ENCODE measurements around the gene CCT8L2.
"Not testable (repeated sequence)": the region's sequence is repeated elsewhere in the genome, so short reads cannot be mapped to it uniquely, and the experiment has no call there.

The CCT8L2 gene

DNA sequence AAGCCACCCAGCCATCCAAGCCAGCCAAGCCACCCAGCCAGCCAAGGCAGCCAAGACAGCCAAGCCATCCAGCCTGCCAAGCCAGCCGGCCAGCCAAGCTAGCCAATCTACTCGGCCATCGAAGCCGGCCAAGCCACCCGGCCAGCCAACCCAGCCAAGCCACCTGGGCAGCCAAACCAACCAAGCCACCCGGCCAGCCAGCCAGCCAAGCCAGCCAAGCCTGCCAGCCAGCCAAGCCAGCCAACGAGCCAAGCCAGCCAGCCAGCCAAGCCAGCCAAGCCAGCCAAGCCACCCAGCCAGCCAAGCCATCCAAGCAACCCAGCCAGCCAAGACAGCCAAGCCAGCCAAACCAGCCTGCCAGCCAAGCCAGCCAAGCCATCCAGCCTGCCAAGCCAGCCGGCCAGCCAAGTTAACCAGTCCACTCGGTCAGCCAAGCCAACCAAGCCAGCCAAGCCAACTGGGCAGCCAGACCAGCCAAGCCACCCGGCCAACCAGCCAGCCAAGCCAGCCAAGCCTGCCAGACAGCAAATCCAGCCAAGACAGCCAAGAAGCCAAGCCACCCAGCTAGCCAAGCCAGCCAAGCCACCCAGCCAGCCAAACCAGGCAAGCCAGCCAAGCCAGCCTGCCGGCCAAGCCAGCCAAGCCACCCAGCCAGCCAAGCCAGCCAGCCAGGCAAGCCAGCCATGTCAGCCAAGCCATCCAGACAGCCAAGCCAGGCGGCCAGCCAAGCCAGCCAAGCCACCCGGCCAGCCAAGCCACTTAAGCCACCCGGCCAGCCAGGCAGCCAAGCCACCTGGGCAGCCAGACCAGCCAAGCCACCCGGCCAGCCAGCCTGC is 26.8 kb downstream of the CCT8L2 start:
- not testable (repeated sequence) for H3K4me3 ChIP-seq (ENCODE audit: insufficient read depth, low read length, poor library complexity, severe bottlenecking); H4K20me1 ChIP-seq (ENCODE audit: low read depth, low read length); H3K27ac ChIP-seq (ENCODE audit: low read depth, low read length); H2AFZ ChIP-seq (ENCODE audit: low read depth, low read length, severe bottlenecking); H3F3A ChIP-seq (ENCODE audit: insufficient read depth); H3K9ac ChIP-seq (ENCODE audit: low read length); H3K79me2 ChIP-seq (ENCODE audit: insufficient read depth, low read length); H3K4me2 ChIP-seq (ENCODE audit: low read depth, low read length, poor library complexity, severe bottlenecking); H3K9me2 ChIP-seq (replicated peaks; ENCODE audit: insufficient read depth, low read length); H3K36me3 ChIP-seq (ENCODE audit: low read length); H3K27me3 ChIP-seq (ENCODE audit: low read length); H3K9me3 ChIP-seq (ENCODE audit: insufficient read depth, low read length)

DNA sequence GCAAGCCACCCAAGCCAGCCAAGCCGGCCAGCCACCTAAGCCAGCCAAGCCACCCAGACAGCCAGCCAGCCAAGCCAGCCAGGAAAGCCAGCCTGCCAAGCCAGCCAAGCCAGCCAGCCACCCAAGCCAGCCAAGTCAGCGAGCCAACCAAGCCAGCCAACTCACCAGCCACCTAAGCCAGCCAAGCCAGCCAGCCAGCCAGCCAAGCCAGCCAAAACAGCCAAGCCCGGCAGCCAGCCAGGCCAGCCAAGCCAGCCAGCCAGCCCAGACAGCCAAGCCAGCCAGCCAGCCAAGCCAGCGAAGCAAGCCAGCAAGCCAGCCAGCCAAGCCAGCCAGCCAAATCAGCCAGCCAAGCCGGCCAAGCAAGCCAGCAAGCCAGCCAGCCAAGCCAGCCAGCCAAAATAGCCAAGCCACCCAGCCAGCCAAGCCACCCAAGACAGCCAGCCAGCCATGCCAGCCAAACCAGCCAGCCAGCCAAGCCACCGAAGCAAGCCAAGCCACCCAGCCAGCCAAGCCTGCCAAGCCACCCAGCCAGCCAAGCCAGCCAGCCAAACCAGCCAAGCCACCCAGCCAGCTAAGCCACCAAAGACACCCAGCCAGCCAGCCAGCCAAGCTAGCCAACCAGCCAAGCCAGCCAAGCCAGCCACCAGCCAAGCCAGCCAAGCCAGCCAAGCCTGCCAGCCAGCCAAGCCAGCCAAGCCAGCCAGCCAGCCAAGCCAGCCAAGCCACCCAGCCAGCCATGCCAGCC is 27.6 kb downstream of the CCT8L2 start:
- H3K79me2 ChIP-seq (ENCODE audit: insufficient read depth, low read length); H3K9me3 ChIP-seq (ENCODE audit: insufficient read depth, low read length); H3K36me3 ChIP-seq (ENCODE audit: low read length); H3K4me2 ChIP-seq (ENCODE audit: low read depth, low read length, poor library complexity, severe bottlenecking); H2AFZ ChIP-seq (ENCODE audit: low read depth, low read length, severe bottlenecking); H3K4me3 ChIP-seq (ENCODE audit: insufficient read depth, low read length, poor library complexity, severe bottlenecking); H3K27ac ChIP-seq (ENCODE audit: low read depth, low read length); H3K9me2 ChIP-seq (replicated peaks; ENCODE audit: insufficient read depth, low read length); H3F3A ChIP-seq (ENCODE audit: insufficient read depth); H4K20me1 ChIP-seq (ENCODE audit: low read depth, low read length); H3K9ac ChIP-seq (ENCODE audit: low read length); H3K27me3 ChIP-seq (ENCODE audit: low read length): not testable (repeated sequence)

DNA sequence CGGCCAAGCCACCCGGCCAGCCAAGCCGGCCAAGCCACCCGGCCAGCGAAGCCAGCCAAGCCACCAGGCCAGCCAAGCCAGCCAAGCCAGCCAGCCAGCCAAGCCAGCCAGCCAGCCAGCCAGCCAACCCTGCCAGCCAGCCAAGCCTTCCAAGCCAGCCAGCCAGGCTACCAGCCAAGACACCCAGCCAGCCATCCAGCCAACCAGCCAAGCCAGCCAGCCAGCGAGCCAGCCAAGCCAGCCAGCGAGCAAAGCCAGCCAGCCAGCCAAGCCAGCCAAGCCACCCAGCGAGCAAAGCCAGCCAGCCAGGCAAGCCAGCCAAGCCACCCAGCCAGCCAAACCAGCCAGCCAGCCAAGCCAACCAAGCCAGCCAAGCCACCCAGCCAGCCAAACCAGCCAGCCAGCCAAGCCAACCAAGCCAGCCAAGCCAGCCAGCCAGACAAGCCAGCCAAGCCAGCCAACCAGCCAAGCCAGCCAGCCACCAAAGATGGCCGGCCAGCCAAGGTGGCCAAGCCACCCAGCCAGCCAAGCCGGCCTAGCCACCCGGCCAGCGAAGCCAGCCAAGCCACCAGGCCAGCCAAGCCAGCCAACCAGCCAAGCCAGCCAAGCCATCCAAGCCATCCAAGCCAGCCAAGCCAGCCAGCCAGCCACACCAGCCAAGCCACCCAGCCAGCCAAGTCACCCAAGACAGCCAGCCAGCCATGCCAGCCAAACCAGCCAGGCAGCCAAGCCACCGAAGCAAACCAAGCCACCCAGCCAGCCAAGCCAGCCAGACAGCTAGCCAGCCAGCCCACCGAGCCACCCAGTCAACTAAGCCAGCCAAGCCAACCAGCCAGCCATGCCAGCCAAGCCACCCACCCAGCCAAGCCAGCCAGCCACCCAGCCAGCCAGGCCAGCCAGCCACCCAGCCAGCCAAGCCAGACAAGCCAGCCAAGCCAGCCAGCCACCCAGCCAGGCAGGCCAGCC is 28.8 kb downstream of the CCT8L2 start:
- Histone ChIP-seq H2AFZ (ENCODE audit: low read depth, low read length, severe bottlenecking) (no peak overlapping the region), H3F3A (ENCODE audit: insufficient read depth) (no peaks in the 10 kb centered on the region), H3K79me2 (ENCODE audit: insufficient read depth, low read length) (no peaks in the 10 kb centered on the region), H3K4me3 (ENCODE audit: insufficient read depth, low read length, poor library complexity, severe bottlenecking) (no peak overlapping the region), H3K9me3 (ENCODE audit: insufficient read depth, low read length) (no peaks in the 10 kb centered on the region), H4K20me1 (ENCODE audit: low read depth, low read length) (no peaks in the 10 kb centered on the region), H3K27ac (ENCODE audit: low read depth, low read length) (no peak overlapping the region), H3K9ac (ENCODE audit: low read length) (no peak overlapping the region), H3K9me2 (replicated peaks; ENCODE audit: insufficient read depth, low read length) (no peaks in the 10 kb centered on the region), H3K4me2 (ENCODE audit: low read depth, low read length, poor library complexity, severe bottlenecking) (no peak overlapping the region), H3K36me3 (ENCODE audit: low read length) (no peaks in the 10 kb centered on the region), H3K27me3 (ENCODE audit: low read length) (no peaks in the 10 kb centered on the region)
- TF ChIP-seq, protein P1, sequence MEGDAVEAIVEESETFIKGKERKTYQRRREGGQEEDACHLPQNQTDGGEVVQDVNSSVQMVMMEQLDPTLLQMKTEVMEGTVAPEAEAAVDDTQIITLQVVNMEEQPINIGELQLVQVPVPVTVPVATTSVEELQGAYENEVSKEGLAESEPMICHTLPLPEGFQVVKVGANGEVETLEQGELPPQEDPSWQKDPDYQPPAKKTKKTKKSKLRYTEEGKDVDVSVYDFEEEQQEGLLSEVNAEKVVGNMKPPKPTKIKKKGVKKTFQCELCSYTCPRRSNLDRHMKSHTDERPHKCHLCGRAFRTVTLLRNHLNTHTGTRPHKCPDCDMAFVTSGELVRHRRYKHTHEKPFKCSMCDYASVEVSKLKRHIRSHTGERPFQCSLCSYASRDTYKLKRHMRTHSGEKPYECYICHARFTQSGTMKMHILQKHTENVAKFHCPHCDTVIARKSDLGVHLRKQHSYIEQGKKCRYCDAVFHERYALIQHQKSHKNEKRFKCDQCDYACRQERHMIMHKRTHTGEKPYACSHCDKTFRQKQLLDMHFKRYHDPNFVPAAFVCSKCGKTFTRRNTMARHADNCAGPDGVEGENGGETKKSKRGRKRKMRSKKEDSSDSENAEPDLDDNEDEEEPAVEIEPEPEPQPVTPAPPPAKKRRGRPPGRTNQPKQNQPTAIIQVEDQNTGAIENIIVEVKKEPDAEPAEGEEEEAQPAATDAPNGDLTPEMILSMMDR (IDR thresholded peaks at IDR 0.05; ENCODE audit: insufficient read depth, low read length, poor library complexity, severe bottlenecking) = no peak
- no peak for TF ChIP-seq EZH2phosphoT487 (conservative IDR thresholded peaks at IDR 0.05; ENCODE audit: low read length)

DNA sequence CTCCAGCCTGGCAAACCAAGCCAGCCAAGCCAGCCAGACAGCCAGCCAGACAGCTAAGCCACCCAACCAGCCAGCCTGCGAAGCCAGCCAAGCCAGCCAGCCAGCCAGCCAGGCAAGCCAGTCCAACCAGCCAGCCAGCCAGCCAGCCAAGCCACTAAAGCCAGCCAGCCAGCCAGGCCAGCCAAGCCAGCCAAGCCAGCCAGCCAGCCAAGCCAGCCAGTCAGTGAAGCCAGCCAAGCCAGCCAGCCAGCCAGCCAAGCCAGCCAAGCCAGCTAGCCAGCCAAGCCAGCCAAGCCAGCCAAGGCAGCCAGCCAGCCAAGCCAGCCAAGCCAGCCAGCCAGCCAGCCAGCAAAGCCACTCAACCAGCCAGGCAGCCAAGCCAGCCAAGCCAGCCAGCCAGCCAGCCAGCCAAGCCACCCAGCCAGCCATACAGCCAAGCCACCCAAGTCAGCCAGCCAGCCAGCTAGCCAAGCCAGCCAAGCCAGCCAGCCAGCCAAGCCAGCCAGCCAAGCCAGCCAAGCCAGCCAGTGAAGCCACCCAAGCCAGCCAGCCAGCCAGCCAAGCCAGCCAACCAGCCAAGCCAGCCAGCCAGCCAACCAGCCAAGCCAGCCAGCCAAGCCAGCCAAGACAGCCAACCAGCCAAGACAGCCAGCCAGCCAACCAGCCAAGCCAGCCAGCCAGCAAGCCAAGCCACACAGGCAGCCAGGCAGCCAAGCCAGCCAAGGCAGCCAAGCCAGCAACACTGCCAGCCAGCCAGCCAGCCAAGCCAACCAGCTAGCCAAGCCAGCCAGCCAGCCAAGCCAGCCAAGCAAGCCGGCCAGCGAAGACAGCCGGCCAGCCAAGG is 29.7 kb downstream of the CCT8L2 start:
- no peaks in the 10 kb centered on the region for H3K9me3 ChIP-seq (ENCODE audit: insufficient read depth, low read length)
- no peak for TF ChIP-seq EZH2phosphoT487 (conservative IDR thresholded peaks at IDR 0.05; ENCODE audit: low read length)
- TF ChIP-seq, protein P1 (IDR thresholded peaks at IDR 0.05; ENCODE audit: insufficient read depth, low read length, poor library complexity, severe bottlenecking) = no peak
- H3F3A ChIP-seq (ENCODE audit: insufficient read depth) = no peaks in the 10 kb centered on the region
- H2AFZ ChIP-seq (ENCODE audit: low read depth, low read length, severe bottlenecking) = no peak overlapping the region
- no peaks in the 10 kb centered on the region for H3K9me2 ChIP-seq (replicated peaks; ENCODE audit: insufficient read depth, low read length)
- H4K20me1 ChIP-seq (ENCODE audit: low read depth, low read length) = no peaks in the 10 kb centered on the region
- H3K4me3 ChIP-seq (ENCODE audit: insufficient read depth, low read length, poor library complexity, severe bottlenecking) = no peak overlapping the region
- no peaks in the 10 kb centered on the region for H3K79me2 ChIP-seq (ENCODE audit: insufficient read depth, low read length)
- no peak overlapping the region for H3K4me2 ChIP-seq (ENCODE audit: low read depth, low read length, poor library complexity, severe bottlenecking)
- H3K36me3 ChIP-seq (ENCODE audit: low read length) = no peaks in the 10 kb centered on the region
- no peaks in the 10 kb centered on the region for H3K27me3 ChIP-seq (ENCODE audit: low read length)
- no peak overlapping the region for H3K9ac ChIP-seq (ENCODE audit: low read length)
- H3K27ac ChIP-seq (ENCODE audit: low read depth, low read length) = no peak overlapping the region

DNA sequence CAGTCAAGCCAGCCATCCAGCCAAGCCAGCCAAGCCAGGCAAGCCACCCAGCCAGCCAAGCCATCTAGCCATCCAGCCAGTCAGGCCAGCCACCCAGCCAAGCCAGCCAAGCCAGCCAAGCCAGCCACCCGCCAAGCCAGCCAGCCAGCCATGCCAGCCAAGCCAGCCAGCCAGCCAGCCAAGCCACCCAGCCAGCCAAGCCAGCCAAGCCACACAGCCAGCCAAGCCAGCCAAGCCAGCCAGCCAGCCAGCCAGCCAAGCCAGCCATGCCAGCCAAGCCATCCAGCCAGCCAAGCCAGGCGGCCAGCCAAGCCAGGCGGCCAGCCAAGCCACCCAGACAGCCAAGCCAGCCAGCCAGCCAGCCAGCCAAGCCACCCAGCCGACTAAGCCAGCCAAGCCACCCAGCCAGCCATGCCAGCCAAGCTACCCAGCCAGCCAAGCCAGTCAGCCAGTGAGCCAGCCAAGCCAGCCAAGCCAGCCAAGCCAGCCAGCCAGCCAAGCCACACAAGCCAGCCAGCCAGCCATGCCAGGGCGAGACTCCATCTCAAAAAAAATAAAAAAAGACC is 31.4 kb downstream of the CCT8L2 start:
- H3F3A ChIP-seq (ENCODE audit: insufficient read depth); H3K27me3 ChIP-seq (ENCODE audit: low read length): not testable (repeated sequence)

More for the DNA sequence above, 31.4 kb downstream of the CCT8L2 start:
- not testable (repeated sequence) for H3K4me3 ChIP-seq (ENCODE audit: insufficient read depth, low read length, poor library complexity, severe bottlenecking); H3K27ac ChIP-seq (ENCODE audit: low read depth, low read length); H3K79me2 ChIP-seq (ENCODE audit: insufficient read depth, low read length); H3K4me2 ChIP-seq (ENCODE audit: low read depth, low read length, poor library complexity, severe bottlenecking); H3K9me3 ChIP-seq (ENCODE audit: insufficient read depth, low read length); H2AFZ ChIP-seq (ENCODE audit: low read depth, low read length, severe bottlenecking); H3K9ac ChIP-seq (ENCODE audit: low read length); H4K20me1 ChIP-seq (ENCODE audit: low read depth, low read length); H3K9me2 ChIP-seq (replicated peaks; ENCODE audit: insufficient read depth, low read length); H3K36me3 ChIP-seq (ENCODE audit: low read length)
